Measurements from ENCODE around the gene RALGDS. TPM values are rescaled to one million over a fixed set of nuclear protein-coding genes. Genes with fewer than 3 reads are reported as not detected.

RALGDS gene
- total and polyA plus RNA-seq, 3 donors from 2014 or later: 23.0 to 42.4 (median 32.5) TPM

- H3K4me3 ChIP-seq: no peak overlapping the region
- WGBS, 2 donors: 56 to 75% methylated on average over 4 to 6 of the region's 6 CpGs
- H3K36me3 ChIP-seq (ENCODE audit: low read depth, missing control alignments): no peaks in the 10 kb centered on the region
- H3K9me3 ChIP-seq: no peaks in the 10 kb centered on the region
- no peak for DNase-seq
- H3K27me3 ChIP-seq: no peaks in the 10 kb centered on the region
- intact Hi-C loops (cut with DNase I; ENCODE audit: low total_unique reads): no loop called here
- H3K4me1 ChIP-seq: no peaks in the 10 kb centered on the region
- no peak overlapping the region for H3K27ac ChIP-seq
- TF ChIP-seq POLR2A (IDR thresholded peaks at IDR 0.05): no peak
- TF ChIP-seq CTCF (IDR thresholded peaks at IDR 0.05): no peak
These were observed 30.9 kb downstream of the RALGDS start for GRCh38 chr9:133090187-133090586.

- Histone ChIP-seq H3K9me3 (no peaks in the 10 kb centered on the region), H3K27ac (no peak overlapping the region), H3K4me3 (no peak overlapping the region), H3K36me3 (ENCODE audit: low read depth, missing control alignments) (no peaks in the 10 kb centered on the region), H3K4me1 (no peaks in the 10 kb centered on the region), H3K27me3 (no peaks in the 10 kb centered on the region)
- no peak for DNase-seq
- TF ChIP-seq CTCF (IDR thresholded peaks at IDR 0.05) (no peak), POLR2A (IDR thresholded peaks at IDR 0.05) (no peak)
- WGBS, 2 donors: 79 to 85% methylated on average over 5 to 6 of the region's 6 CpGs
- intact Hi-C loops (cut with DNase I; ENCODE audit: low total_unique reads): no loop called here
These were observed 31.8 kb downstream of the RALGDS start for GRCh38 chr9:133089271-133089671.

GRCh38 chr9:133088756-133089155, 32.3 kb downstream of the RALGDS start:
- Histone ChIP-seq H3K27me3 (no peaks in the 10 kb centered on the region), H3K9me3 (no peaks in the 10 kb centered on the region), H3K36me3 (ENCODE audit: low read depth, missing control alignments) (no peaks in the 10 kb centered on the region), H3K4me1 (no peaks in the 10 kb centered on the region), H3K4me3 (no peak overlapping the region), H3K27ac (no peak overlapping the region)
- WGBS, 2 donors: 91 to 95% methylated on average over 7 of the region's 7 CpGs
- no peak for DNase-seq
- intact Hi-C loops (cut with DNase I; ENCODE audit: low total_unique reads): no loop called here
- no peak for TF ChIP-seq CTCF (IDR thresholded peaks at IDR 0.05)

GRCh38 chr9:133088146-133088750, 32.8 kb downstream of the RALGDS start:
- no peak for TF ChIP-seq POLR2A (IDR thresholded peaks at IDR 0.05)
- no peak for TF ChIP-seq CTCF (IDR thresholded peaks at IDR 0.05)
- Histone ChIP-seq H3K27ac (no peak overlapping the region), H3K36me3 (ENCODE audit: low read depth, missing control alignments) (no peaks in the 10 kb centered on the region), H3K27me3 (no peaks in the 10 kb centered on the region), H3K9me3 (no peaks in the 10 kb centered on the region), H3K4me1 (no peaks in the 10 kb centered on the region), H3K4me3 (no peak overlapping the region)
- intact Hi-C loops (cut with DNase I; ENCODE audit: low total_unique reads): no loop called here
- no peak for DNase-seq
- 83 to 90% methylated on average over 1 to 10 of the region's 10 CpGs for WGBS, 2 donors

GRCh38 chr9:133087429-133088145, 33.5 kb downstream of the RALGDS start:
- H3K4me1 ChIP-seq: no peaks in the 10 kb centered on the region
- no peak overlapping the region for H3K4me3 ChIP-seq
- DNase-seq: no peak
- H3K27me3 ChIP-seq: no peaks in the 10 kb centered on the region
- H3K27ac ChIP-seq: no peak overlapping the region
- H3K9me3 ChIP-seq: no peaks in the 10 kb centered on the region
- WGBS, 2 donors: 81 to 84% methylated on average over 5 to 7 of the region's 7 CpGs
- intact Hi-C loops (cut with DNase I; ENCODE audit: low total_unique reads): no loop called here
- TF ChIP-seq POLR2A (IDR thresholded peaks at IDR 0.05): no peak
- no peak for TF ChIP-seq CTCF (IDR thresholded peaks at IDR 0.05)
- no peaks in the 10 kb centered on the region for H3K36me3 ChIP-seq (ENCODE audit: low read depth, missing control alignments)
